22Rv1 (cell line): ENCODE results near the gene RASA3.

Source experiments
- H3K27ac ChIP-seq: fragments of 450-650 bp; 2 replicates; pipeline ENCODE4 v1.5.1; 2017
- ZFX ChIP-seq: fragments of 450-650 bp; IDR thresholded peaks from 2 replicates; pipeline ENCODE4 v1.6.1; 2017; ENCODE audit warnings: antibody characterized with exemption, borderline replicate concordance
- TF ChIP-seq, protein P1 (sequence below): fragments of 450-650 bp; IDR thresholded peaks from 2 replicates; pipeline ENCODE4 v1.5.1; 2017; ENCODE audit warnings: mild to moderate bottlenecking

The RASA3 gene

GRCh38 chr13:113974304-113975281 is 157.8 kb downstream of the RASA3 start:
- H3K27ac ChIP-seq, result no peak overlapping the region
- TF ChIP-seq, protein P1, sequence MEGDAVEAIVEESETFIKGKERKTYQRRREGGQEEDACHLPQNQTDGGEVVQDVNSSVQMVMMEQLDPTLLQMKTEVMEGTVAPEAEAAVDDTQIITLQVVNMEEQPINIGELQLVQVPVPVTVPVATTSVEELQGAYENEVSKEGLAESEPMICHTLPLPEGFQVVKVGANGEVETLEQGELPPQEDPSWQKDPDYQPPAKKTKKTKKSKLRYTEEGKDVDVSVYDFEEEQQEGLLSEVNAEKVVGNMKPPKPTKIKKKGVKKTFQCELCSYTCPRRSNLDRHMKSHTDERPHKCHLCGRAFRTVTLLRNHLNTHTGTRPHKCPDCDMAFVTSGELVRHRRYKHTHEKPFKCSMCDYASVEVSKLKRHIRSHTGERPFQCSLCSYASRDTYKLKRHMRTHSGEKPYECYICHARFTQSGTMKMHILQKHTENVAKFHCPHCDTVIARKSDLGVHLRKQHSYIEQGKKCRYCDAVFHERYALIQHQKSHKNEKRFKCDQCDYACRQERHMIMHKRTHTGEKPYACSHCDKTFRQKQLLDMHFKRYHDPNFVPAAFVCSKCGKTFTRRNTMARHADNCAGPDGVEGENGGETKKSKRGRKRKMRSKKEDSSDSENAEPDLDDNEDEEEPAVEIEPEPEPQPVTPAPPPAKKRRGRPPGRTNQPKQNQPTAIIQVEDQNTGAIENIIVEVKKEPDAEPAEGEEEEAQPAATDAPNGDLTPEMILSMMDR, result no peak
- no peak for TF ChIP-seq ZFX

GRCh38 chr13:113973218-113974164 is 158.9 kb downstream of the RASA3 start, which contains the start of gene C13orf46:
Gene C13orf46 (minus strand): TSS chr13:113974076. CDS start chr13:113973997, 79 bp downstream.
- H3K27ac ChIP-seq, result no peak within 1 kb of the TSS
- TF ChIP-seq, protein P1, result no peak
- TF ChIP-seq ZFX, result no peak

DNA sequence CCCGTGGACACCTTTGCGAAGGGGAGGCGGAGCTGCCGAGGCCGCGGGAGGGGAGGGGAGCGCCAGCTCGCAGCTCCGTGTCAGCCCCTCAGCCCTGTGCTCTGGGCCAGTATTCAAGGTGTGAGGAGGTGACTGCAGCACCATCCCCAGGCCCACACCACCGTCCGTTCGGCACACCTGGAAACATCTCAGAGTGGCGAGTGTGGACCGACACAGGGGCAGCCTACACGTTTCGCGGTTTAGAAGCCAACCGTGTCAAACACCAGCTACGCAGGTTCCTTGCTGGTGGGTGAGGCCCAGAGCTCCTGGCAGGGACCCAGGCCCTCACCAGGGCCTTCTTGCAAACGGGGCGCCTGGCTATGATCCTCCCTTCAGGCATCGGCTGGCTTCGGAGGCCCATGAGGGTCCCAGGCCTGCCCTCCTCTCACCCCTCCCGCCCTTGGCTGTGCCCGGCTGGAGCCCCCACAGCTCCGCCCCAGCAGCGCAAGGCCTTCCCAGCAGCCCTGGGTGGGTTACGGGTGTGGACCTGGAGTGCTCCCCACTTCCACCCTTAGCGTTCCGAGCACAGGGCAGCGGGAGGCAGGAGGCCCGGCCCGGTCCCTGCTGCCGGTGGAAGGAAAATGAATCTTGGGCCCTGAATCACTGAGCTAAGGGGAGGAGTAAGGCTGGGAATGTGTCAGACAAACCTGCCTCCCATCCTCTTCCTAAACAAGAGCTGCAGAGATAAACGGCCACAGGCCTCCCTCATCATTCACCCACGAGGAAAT is 159.8 kb downstream of the RASA3 start:
- TF ChIP-seq, protein P1, result no peak
- no peak for TF ChIP-seq ZFX
- H3K27ac ChIP-seq, result no peak overlapping the region

DNA sequence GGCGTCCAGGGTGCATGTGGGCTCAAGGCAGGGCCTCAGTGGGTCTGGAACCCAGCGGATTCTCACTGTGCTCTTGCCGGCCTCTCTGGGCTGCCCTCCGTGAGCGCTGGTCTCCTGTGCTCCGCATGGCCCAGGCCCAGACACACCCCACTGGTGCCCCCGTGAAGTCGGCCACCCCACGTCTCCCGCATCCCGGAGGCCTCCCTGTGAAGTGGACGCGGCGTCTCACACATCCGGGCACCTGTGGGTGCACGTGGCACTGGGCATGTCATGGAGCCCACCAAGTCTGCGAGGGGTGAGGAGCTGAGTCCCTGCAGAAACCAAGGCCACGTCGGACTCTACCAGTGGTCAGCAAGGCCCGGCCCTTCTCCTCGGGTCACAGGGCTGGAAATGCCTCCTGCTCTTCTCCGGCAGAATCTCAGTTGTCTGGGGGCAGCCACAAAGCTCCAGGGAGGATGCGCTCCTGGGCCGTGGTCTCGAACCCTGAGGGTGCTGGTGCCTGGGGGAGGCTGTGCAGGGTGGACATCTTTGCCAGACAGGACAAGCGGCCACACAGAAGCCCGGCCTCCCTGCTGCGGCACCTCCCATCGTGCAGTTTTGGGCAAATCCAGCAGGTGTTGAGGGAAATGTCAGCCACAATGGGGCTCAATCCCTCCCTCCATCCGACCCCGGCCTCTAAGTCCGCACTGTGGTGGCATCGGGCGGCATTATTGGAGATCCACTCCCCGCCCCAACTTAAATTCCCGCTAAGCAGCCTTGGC is 160.8 kb downstream of the RASA3 start:
- TF ChIP-seq, protein P1, result no peak
- no peak overlapping the region for H3K27ac ChIP-seq

DNA sequence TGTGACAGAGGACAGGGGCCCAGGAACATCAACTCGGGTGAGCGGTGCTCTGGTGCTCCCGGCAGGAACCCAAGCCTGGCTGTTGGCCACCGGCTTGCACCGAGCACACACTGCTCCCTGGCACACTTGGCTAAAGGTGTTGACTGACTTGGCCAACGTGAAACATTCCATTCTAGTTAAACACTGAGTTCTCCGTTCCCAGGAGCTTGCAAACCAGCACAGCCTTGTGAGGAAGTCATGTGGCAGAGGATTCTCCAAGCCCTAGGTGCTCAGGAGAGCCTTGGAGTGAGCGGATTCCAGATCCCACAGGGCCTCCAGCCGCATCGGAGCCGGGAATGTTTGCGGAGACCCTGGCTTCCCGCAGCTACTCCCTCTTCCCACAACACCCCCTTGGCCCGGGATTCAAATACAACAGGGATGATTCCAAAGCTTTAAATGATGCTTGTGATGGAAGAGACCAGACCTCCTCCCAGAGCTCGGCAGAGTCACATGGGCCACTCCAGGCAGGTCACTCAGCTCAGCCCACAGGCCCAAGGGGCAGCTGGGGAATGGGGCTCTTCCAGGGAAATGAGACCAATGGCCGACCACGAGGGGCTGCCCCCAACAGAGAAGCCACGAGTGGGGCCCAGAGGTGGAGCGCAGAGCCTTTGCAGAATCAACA is 161.5 kb downstream of the RASA3 start:
- TF ChIP-seq, protein P1, result no peak
- no peak overlapping the region for H3K27ac ChIP-seq
